Measurements from ENCODE around the gene NIPAL3.

The NIPAL3 gene

GRCh38 chr1:24424207-24424606, 8.6 kb downstream of the NIPAL3 start:
- no peak overlapping the region for H3K27ac ChIP-seq (ENCODE audit: low read length)
- peaks cover 21 to 29% of the 10 kb centered on the region in 2 donors for H3K36me3 ChIP-seq (ENCODE audit: control insufficient read depth in 2 of 2, insufficient read depth in 2 of 2, low read length in 2 of 2)
- no peaks in the 10 kb centered on the region for H3K4me1 ChIP-seq (ENCODE audit: control insufficient read depth, insufficient read depth, low read length)
- H3K27me3 ChIP-seq (ENCODE audit: control insufficient read depth in 1 of 2, insufficient read depth in 2 of 2, low read length in 2 of 2), result no peaks in the 10 kb centered on the region
- no peak overlapping the region for H3K9ac ChIP-seq (ENCODE audit: low read length in 2 of 2)
- no peak overlapping the region for H3K4me3 ChIP-seq (ENCODE audit: low read length in 2 of 2)
- no peaks in the 10 kb centered on the region for H3K9me3 ChIP-seq (ENCODE audit: control insufficient read depth in 2 of 2, low read length in 2 of 2)

DNA sequence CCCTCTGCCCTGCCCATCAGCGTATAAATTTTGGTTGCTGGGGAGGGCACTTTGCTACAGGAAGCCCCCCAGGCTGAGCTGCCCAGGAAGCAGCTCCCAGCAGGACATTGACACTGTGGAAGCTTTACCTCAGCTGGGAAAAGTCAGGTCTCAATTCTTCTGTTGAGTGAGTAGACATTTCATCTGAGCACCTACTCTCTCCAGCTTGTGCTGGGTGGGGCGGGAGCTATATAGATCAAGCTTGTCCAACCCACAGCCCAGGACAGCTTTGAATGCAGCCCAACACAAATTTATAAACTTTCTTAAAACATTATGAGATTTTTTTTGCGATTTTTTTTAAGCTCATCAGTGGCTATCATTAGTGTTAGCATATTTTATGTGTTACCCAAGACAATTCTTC, 9.4 kb downstream of the NIPAL3 start:
- H3K27me3 ChIP-seq (ENCODE audit: control insufficient read depth in 1 of 2, insufficient read depth in 2 of 2, low read length in 2 of 2), result no peaks in the 10 kb centered on the region
- no peak overlapping the region for H3K27ac ChIP-seq (ENCODE audit: low read length)
- peaks cover 16 to 24% of the 10 kb centered on the region in 2 donors for H3K36me3 ChIP-seq (ENCODE audit: control insufficient read depth in 2 of 2, insufficient read depth in 2 of 2, low read length in 2 of 2)
- no peaks in the 10 kb centered on the region for H3K9me3 ChIP-seq (ENCODE audit: control insufficient read depth in 2 of 2, low read length in 2 of 2)
- H3K4me3 ChIP-seq (ENCODE audit: low read length in 2 of 2), result no peak overlapping the region
- H3K4me1 ChIP-seq (ENCODE audit: control insufficient read depth, insufficient read depth, low read length), result no peaks in the 10 kb centered on the region
- H3K9ac ChIP-seq (ENCODE audit: low read length in 2 of 2), result no peak overlapping the region

DNA sequence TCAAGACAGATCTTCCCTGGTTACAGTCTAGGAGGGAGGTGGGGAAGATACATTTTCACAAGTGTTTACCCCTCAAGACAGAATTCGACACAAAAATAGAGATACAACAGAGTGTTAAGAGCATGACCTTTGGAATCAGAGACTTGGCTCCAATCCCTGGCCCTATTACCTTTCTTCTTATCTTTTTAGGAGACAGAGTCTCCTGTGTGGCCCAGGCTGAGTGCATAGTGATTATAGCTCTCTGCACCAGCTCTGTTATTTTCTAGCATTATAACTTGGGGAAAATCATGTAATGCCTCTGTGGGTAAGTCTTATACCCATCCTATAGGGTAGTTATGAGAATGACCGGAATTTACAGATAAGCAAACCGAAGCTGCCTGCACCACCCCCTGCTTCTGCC, 9.8 kb downstream of the NIPAL3 start:
- Histone ChIP-seq H3K9ac (ENCODE audit: low read length in 2 of 2) (no peak overlapping the region), H3K36me3 (ENCODE audit: control insufficient read depth in 2 of 2, insufficient read depth in 2 of 2, low read length in 2 of 2) (peaks cover 16 to 24% of the 10 kb centered on the region in 2 donors), H3K4me3 (ENCODE audit: low read length in 2 of 2) (no peak overlapping the region), H3K4me1 (ENCODE audit: control insufficient read depth, insufficient read depth, low read length) (no peaks in the 10 kb centered on the region), H3K9me3 (ENCODE audit: control insufficient read depth in 2 of 2, low read length in 2 of 2) (no peaks in the 10 kb centered on the region), H3K27ac (ENCODE audit: low read length) (no peak overlapping the region), H3K27me3 (ENCODE audit: control insufficient read depth in 1 of 2, insufficient read depth in 2 of 2, low read length in 2 of 2) (no peaks in the 10 kb centered on the region)

DNA sequence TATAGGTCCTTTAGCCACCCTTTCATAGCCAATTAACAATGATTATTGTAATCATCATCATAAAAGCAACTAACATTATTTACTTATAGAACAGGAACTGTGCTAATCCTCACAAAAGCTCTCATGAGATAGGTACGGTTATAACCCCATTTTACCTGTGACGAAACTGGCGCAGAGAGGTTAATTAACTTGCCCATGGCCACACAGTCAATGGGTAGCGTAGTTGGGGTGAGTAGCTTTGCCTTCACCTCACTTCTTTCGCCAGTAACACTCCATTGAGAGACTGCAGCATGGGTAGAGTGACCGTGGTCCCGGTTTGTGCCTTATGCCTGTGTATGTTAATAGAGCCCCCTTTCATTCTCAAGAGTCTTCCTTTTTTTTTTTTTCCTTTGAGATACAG, 10.3 kb downstream of the NIPAL3 start:
- no peaks in the 10 kb centered on the region for H3K9me3 ChIP-seq (ENCODE audit: control insufficient read depth in 2 of 2, low read length in 2 of 2)
- H3K27me3 ChIP-seq (ENCODE audit: control insufficient read depth in 1 of 2, insufficient read depth in 2 of 2, low read length in 2 of 2), result no peaks in the 10 kb centered on the region
- no peak overlapping the region for H3K27ac ChIP-seq (ENCODE audit: low read length)
- H3K4me3 ChIP-seq (ENCODE audit: low read length in 2 of 2), result no peak overlapping the region
- peaks cover 16 to 20% of the 10 kb centered on the region in 2 donors for H3K36me3 ChIP-seq (ENCODE audit: control insufficient read depth in 2 of 2, insufficient read depth in 2 of 2, low read length in 2 of 2)
- H3K9ac ChIP-seq (ENCODE audit: low read length in 2 of 2), result no peak overlapping the region
- no peaks in the 10 kb centered on the region for H3K4me1 ChIP-seq (ENCODE audit: control insufficient read depth, insufficient read depth, low read length)

- Histone ChIP-seq H3K27me3 (ENCODE audit: control insufficient read depth in 1 of 2, insufficient read depth in 2 of 2, low read length in 2 of 2) (no peaks in the 10 kb centered on the region), H3K9me3 (ENCODE audit: control insufficient read depth in 2 of 2, low read length in 2 of 2) (no peaks in the 10 kb centered on the region), H3K36me3 (ENCODE audit: control insufficient read depth in 2 of 2, insufficient read depth in 2 of 2, low read length in 2 of 2) (peaks cover 13 to 14% of the 10 kb centered on the region in 2 donors), H3K4me1 (ENCODE audit: control insufficient read depth, insufficient read depth, low read length) (no peaks in the 10 kb centered on the region), H3K27ac (ENCODE audit: low read length) (no peak overlapping the region), H3K9ac (ENCODE audit: low read length in 2 of 2) (no peak overlapping the region), H3K4me3 (ENCODE audit: low read length in 2 of 2) (no peak overlapping the region)
Measured at GRCh38 chr1:24426744-24427544, 11.3 kb downstream of the NIPAL3 start.

GRCh38 chr1:24427545-24427862, 11.9 kb downstream of the NIPAL3 start:
- Histone ChIP-seq H3K4me3 (ENCODE audit: low read length in 2 of 2) (no peak overlapping the region), H3K27ac (ENCODE audit: low read length) (no peak overlapping the region), H3K27me3 (ENCODE audit: control insufficient read depth in 1 of 2, insufficient read depth in 2 of 2, low read length in 2 of 2) (no peaks in the 10 kb centered on the region), H3K36me3 (ENCODE audit: control insufficient read depth in 2 of 2, insufficient read depth in 2 of 2, low read length in 2 of 2) (peaks cover 8 to 10% of the 10 kb centered on the region in 2 donors), H3K9ac (ENCODE audit: low read length in 2 of 2) (no peak overlapping the region), H3K9me3 (ENCODE audit: control insufficient read depth in 2 of 2, low read length in 2 of 2) (no peaks in the 10 kb centered on the region), H3K4me1 (ENCODE audit: control insufficient read depth, insufficient read depth, low read length) (no peaks in the 10 kb centered on the region)

DNA sequence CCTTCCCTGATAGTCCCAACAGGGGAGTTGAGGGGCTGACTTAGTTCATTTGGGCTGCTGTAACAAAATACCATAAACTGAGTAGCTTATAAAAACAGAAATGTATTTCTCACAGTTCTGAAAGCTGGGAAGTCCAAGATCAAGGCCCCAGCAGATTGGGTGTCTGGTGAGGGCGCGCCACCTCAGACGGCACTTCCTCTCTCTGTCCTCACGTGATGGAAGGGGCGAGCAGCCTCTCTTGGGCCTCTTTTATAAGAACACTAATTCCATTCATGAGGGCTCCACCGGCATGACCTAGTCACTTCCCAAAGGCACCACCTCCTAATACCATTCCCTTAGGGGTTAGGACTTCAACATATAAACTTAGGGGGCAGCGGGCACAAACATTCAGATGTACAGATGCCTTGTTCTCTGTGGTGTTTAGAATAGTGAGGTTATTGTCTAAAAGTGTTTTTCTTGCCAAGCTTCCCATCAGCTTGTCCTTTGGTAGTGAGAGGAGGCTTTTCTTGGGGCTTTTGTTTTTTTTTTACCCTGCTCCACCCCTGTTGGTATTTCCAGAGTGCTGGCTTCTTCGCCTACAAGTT, 20.3 kb downstream of the NIPAL3 start:
- Histone ChIP-seq H3K4me1 (ENCODE audit: control insufficient read depth, insufficient read depth, low read length) (peaks cover 12% of the 10 kb centered on the region), H3K9ac (ENCODE audit: low read length in 2 of 2) (no peak overlapping the region)

GRCh38 chr1:24437631-24438396, 22.2 kb downstream of the NIPAL3 start:
- Histone ChIP-seq H3K4me1 (ENCODE audit: control insufficient read depth, insufficient read depth, low read length) (peaks cover 12% of the 10 kb centered on the region), H3K27me3 (ENCODE audit: control insufficient read depth in 1 of 2, insufficient read depth in 2 of 2, low read length in 2 of 2) (no peaks in the 10 kb centered on the region), H3K9me3 (ENCODE audit: control insufficient read depth in 2 of 2, low read length in 2 of 2) (no peaks in the 10 kb centered on the region), H3K9ac (ENCODE audit: low read length in 2 of 2) (no peak overlapping the region), H3K36me3 (ENCODE audit: control insufficient read depth in 2 of 2, insufficient read depth in 2 of 2, low read length in 2 of 2) (peaks cover 14 to 15% of the 10 kb centered on the region in 2 donors), H3K27ac (ENCODE audit: low read length) (peak overlapping the region; percentile 11), H3K4me3 (ENCODE audit: low read length in 2 of 2) (peak overlapping the region in 1 of 2 donors; percentile 15)

More for the DNA sequence above, 20.3 kb downstream of the NIPAL3 start:
- peaks cover 7 to 11% of the 10 kb centered on the region in 2 donors for H3K36me3 ChIP-seq (ENCODE audit: control insufficient read depth in 2 of 2, insufficient read depth in 2 of 2, low read length in 2 of 2)
- no peaks in the 10 kb centered on the region for H3K27me3 ChIP-seq (ENCODE audit: control insufficient read depth in 1 of 2, insufficient read depth in 2 of 2, low read length in 2 of 2)
- no peaks in the 10 kb centered on the region for H3K9me3 ChIP-seq (ENCODE audit: control insufficient read depth in 2 of 2, low read length in 2 of 2)
- no peak overlapping the region for H3K4me3 ChIP-seq (ENCODE audit: low read length in 2 of 2)
- no peak overlapping the region for H3K27ac ChIP-seq (ENCODE audit: low read length)

- peaks cover 9 to 15% of the 10 kb centered on the region in 2 donors for H3K36me3 ChIP-seq (ENCODE audit: control insufficient read depth in 2 of 2, insufficient read depth in 2 of 2, low read length in 2 of 2)
- H3K9me3 ChIP-seq (ENCODE audit: control insufficient read depth in 2 of 2, low read length in 2 of 2), result no peaks in the 10 kb centered on the region
- peaks cover 15% of the 10 kb centered on the region for H3K4me1 ChIP-seq (ENCODE audit: control insufficient read depth, insufficient read depth, low read length)
- no peak overlapping the region for H3K4me3 ChIP-seq (ENCODE audit: low read length in 2 of 2)
- H3K27ac ChIP-seq (ENCODE audit: low read length), result peak overlapping the region; percentile 11
- no peaks in the 10 kb centered on the region for H3K27me3 ChIP-seq (ENCODE audit: control insufficient read depth in 1 of 2, insufficient read depth in 2 of 2, low read length in 2 of 2)
- H3K9ac ChIP-seq (ENCODE audit: low read length in 2 of 2), result no peak overlapping the region
Measured at GRCh38 chr1:24438423-24438901, 22.9 kb downstream of the NIPAL3 start.

DNA sequence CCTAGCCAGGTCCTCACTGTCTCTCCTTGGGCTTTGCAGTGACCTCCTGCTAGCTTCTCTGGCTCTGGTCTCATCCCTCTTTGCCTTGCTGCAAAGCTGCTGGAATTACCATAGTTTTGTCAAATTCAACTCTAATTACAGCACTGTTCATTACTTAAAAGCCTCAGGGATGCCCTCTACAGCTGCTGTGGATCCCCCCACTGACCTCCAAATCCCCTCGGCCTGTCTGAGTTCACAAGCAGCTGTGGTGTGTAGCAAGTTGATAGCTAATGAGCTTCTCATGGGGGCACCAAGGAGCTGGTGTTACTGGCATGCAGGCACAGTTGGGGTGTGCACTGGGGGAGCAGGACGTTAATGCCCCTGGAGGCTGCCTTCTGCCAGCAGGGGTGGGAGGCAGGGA, 24.8 kb downstream of the NIPAL3 start:
- peaks cover 16 to 18% of the 10 kb centered on the region in 2 donors for H3K36me3 ChIP-seq (ENCODE audit: control insufficient read depth in 2 of 2, insufficient read depth in 2 of 2, low read length in 2 of 2)
- no peaks in the 10 kb centered on the region for H3K9me3 ChIP-seq (ENCODE audit: control insufficient read depth in 2 of 2, low read length in 2 of 2)
- H3K9ac ChIP-seq (ENCODE audit: low read length in 2 of 2), result no peak overlapping the region
- no peak overlapping the region for H3K4me3 ChIP-seq (ENCODE audit: low read length in 2 of 2)
- H3K27ac ChIP-seq (ENCODE audit: low read length), result no peak overlapping the region
- H3K4me1 ChIP-seq (ENCODE audit: control insufficient read depth, insufficient read depth, low read length), result peaks cover 15% of the 10 kb centered on the region
- no peaks in the 10 kb centered on the region for H3K27me3 ChIP-seq (ENCODE audit: control insufficient read depth in 1 of 2, insufficient read depth in 2 of 2, low read length in 2 of 2)

Data from stomach smooth muscle (tissue), 2 donors.